Measurements from ENCODE around the gene GLI3. TPM values are rescaled to one million over a fixed set of nuclear protein-coding genes. Genes with fewer than 3 reads are reported as not detected.

GLI3 gene
- total RNA-seq, 2 experiments from 2014 or later: not detected

DNA sequence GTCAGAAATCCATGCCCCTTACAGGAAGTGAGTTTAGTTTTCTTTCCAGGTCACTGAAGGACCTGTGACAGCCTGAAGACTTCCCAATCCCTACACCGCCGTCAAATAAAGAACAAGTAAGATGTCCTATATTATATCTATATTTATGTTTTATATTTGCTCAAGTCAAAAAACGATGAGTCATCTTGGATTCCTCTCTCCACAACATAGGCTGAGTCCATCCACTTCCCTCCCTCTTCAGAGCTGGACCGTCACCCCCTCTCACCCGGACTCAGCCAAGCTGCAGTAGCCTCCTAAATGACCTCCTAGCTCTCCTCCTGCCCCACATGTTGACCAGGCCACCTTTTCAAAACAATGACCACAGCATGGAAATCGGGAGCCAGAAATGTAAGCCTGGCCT lies 53.5 kb downstream of the GLI3 start:
- no peak overlapping the region for H3K27ac Mint-ChIP-seq
- CTCF ChIA-PET: no interaction called here
- POLR2A ChIA-PET: no interaction called here
- ATAC-seq (no peak), DNase-seq (no peak)
- no peaks in the 10 kb centered on the region for H3K27me3 Mint-ChIP-seq
- TF ChIP-seq, protein P1, sequence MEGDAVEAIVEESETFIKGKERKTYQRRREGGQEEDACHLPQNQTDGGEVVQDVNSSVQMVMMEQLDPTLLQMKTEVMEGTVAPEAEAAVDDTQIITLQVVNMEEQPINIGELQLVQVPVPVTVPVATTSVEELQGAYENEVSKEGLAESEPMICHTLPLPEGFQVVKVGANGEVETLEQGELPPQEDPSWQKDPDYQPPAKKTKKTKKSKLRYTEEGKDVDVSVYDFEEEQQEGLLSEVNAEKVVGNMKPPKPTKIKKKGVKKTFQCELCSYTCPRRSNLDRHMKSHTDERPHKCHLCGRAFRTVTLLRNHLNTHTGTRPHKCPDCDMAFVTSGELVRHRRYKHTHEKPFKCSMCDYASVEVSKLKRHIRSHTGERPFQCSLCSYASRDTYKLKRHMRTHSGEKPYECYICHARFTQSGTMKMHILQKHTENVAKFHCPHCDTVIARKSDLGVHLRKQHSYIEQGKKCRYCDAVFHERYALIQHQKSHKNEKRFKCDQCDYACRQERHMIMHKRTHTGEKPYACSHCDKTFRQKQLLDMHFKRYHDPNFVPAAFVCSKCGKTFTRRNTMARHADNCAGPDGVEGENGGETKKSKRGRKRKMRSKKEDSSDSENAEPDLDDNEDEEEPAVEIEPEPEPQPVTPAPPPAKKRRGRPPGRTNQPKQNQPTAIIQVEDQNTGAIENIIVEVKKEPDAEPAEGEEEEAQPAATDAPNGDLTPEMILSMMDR (IDR thresholded peaks at IDR 0.05): no peak
- H3K9me3 Mint-ChIP-seq: no peaks in the 10 kb centered on the region
- H3K4me1 Mint-ChIP-seq (ENCODE audit: low read depth): no peaks in the 10 kb centered on the region
- intact Hi-C loops (cut with micrococcal nuclease): no loop called here
- H3K36me3 Mint-ChIP-seq (ENCODE audit: low read depth): no peaks in the 10 kb centered on the region
- no peak overlapping the region for H3K4me3 Mint-ChIP-seq

GRCh38 chr7:42181566-42181965 lies 55.4 kb downstream of the GLI3 start:
- ChIA-PET POLR2A (no interaction called here), CTCF (no interaction called here)
- intact Hi-C loops (cut with micrococcal nuclease): no loop called here
- Mint-ChIP-seq H3K4me3 (no peak overlapping the region), H3K9me3 (no peaks in the 10 kb centered on the region), H3K27me3 (no peaks in the 10 kb centered on the region), H3K4me1 (ENCODE audit: low read depth) (no peaks in the 10 kb centered on the region), H3K36me3 (ENCODE audit: low read depth) (no peaks in the 10 kb centered on the region), H3K27ac (no peak overlapping the region)
- ATAC-seq (no peak), DNase-seq (no peak)
- TF ChIP-seq, protein P1 (IDR thresholded peaks at IDR 0.05): no peak

DNA sequence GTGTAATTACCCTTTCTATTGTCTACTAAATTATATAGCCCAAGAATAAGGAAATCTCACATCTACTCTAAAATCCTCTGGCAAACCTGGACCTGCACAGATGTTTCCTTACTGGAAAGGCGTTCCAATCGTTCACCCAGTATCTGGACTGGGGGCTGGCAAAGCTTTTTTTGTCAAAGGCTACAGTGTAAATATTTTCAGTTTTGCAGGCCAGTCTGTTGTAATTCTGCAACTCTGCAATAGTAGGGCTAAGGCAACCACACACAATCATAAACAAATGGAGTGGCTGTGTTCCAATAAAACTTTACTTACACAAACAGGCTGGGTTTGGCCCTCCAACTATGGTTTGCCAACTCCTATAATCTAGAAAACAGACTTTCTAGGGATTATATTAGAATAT lies 56.2 kb downstream of the GLI3 start:
- DNase-seq (no peak), ATAC-seq (no peak)
- CTCF ChIA-PET: no interaction called here
- Mint-ChIP-seq H3K36me3 (ENCODE audit: low read depth) (no peaks in the 10 kb centered on the region), H3K27me3 (no peaks in the 10 kb centered on the region), H3K4me1 (ENCODE audit: low read depth) (no peaks in the 10 kb centered on the region), H3K27ac (no peak overlapping the region), H3K9me3 (no peaks in the 10 kb centered on the region), H3K4me3 (no peak overlapping the region)
- TF ChIP-seq, protein P1 (IDR thresholded peaks at IDR 0.05): no peak
- POLR2A ChIA-PET: no interaction called here
- intact Hi-C loops (cut with micrococcal nuclease): no loop called here

DNA sequence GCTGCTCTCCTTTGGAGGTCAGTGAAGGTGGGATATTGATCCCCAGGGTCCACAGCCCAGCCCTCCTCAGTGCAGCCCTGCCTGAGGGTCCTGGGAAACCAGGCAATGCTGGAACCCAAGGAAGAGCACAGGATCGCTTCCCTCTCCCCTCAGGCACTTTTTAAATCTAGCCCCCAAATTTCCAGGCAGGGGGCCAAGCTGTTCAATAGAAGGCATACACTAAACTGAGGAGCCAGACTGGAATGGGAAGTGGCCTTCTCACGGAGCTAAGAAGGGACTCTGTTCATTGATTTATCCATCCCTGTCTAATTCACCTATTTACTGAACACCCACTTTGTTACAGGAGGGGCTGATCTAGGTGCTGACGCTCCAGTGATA lies 60.3 kb downstream of the GLI3 start:
- Mint-ChIP-seq H3K27me3 (no peaks in the 10 kb centered on the region), H3K27ac (no peak overlapping the region), H3K9me3 (no peaks in the 10 kb centered on the region), H3K4me3 (no peak overlapping the region), H3K36me3 (ENCODE audit: low read depth) (no peaks in the 10 kb centered on the region), H3K4me1 (ENCODE audit: low read depth) (no peaks in the 10 kb centered on the region)
- no peak for ATAC-seq
- TF ChIP-seq, protein P1 (IDR thresholded peaks at IDR 0.05): no peak
- ChIA-PET POLR2A (no interaction called here), CTCF (interaction anchor here (1.0 kb wide), 1 partner anchor 9 kb away, joined by 3 read pairs; no protein-coding TSS in a partner anchor)
- DNase-seq: no peak
- intact Hi-C loops (cut with micrococcal nuclease): no loop called here

GRCh38 chr7:42175834-42176723 lies 60.9 kb downstream of the GLI3 start:
- H3K27ac Mint-ChIP-seq: no peak overlapping the region
- H3K4me1 Mint-ChIP-seq (ENCODE audit: low read depth): no peaks in the 10 kb centered on the region
- H3K9me3 Mint-ChIP-seq: no peaks in the 10 kb centered on the region
- intact Hi-C loops (cut with micrococcal nuclease): no loop called here
- no peaks in the 10 kb centered on the region for H3K36me3 Mint-ChIP-seq (ENCODE audit: low read depth)
- DNase-seq: no peak
- no peak overlapping the region for H3K4me3 Mint-ChIP-seq
- TF ChIP-seq, protein P1 (IDR thresholded peaks at IDR 0.05): no peak
- ATAC-seq: no peak
- no peaks in the 10 kb centered on the region for H3K27me3 Mint-ChIP-seq
- POLR2A ChIA-PET: no interaction called here
- CTCF ChIA-PET: interaction anchor here (1.0 kb wide), 1 partner anchor 10 kb away, joined by 3 read pairs; no protein-coding TSS in a partner anchor

Data from activated CD8-positive, alpha-beta T cell treated with anti-CD3 and anti-CD28 coated beads for 36 hours (primary cell).